Psoas muscle (tissue), 8 donors: ENCODE results near the gene UTRN. TPM values are rescaled to one million over a fixed set of nuclear protein-coding genes. Genes with fewer than 3 reads are reported as not detected.
A peak's percentile ranks its signal among the peaks of the same experiment; 100 is the strongest.

Experiments used
- ATAC-seq, 4 donors: fragments of 200-7000 bp; cut with Tn5 transposase; one replicate each; pipeline ENCODE4 v1.9.1; 2020; ENCODE audit warnings: moderate library complexity in 3 of 4, mild to moderate bottlenecking in 2 of 4
- DNase-seq, 2 donors: peaks; one replicate each; pipeline ENCODE4 v3.0.0-alpha.2; 2020
- H3K27ac ChIP-seq: fragments of 200-600 bp; one replicate; pipeline ENCODE4 v1.8.0; 2022
- H3K27me3 ChIP-seq, 3 donors: fragments of 200-600 bp in 1 of 3; one replicate each; pipeline versions ENCODE4 v1.6.1 to v1.8.0; 2013 to 2022; ENCODE audit warnings: low read length in 2 of 3, mild to moderate bottlenecking in 2 of 3, moderate library complexity in 1 of 3; ENCODE audit not compliant: insufficient read depth in 3 of 3
- H3K36me3 ChIP-seq, 2 donors: fragments of 200-600 bp in 1 of 2; one replicate each; pipeline versions ENCODE4 v1.6.1 to v1.8.0; 2013 to 2022; ENCODE audit warnings: low read depth in 1 of 2, mild to moderate bottlenecking in 1 of 2, moderate library complexity in 1 of 2; ENCODE audit not compliant: insufficient read depth in 1 of 2
- H3K4me1 ChIP-seq: fragments of 200-600 bp; one replicate; pipeline ENCODE4 v1.8.0; 2022
- H3K4me3 ChIP-seq: fragments of 200-600 bp; one replicate; pipeline ENCODE4 v1.8.0; 2022; ENCODE audit warnings: mild to moderate bottlenecking
- H3K9me3 ChIP-seq: fragments of 200-600 bp; one replicate; pipeline ENCODE4 v1.8.0; 2022
- WGBS, 3 donors: extraction: QIAGEN DNeasy Blood & Tissue Kit; methylation state at CpG; one replicate each; pipeline versions ENCODE4 v1.1.6 to v1.1.7; 2013; 5-methylcytosine and 5-hydroxymethylcytosine counted together
- intact Hi-C, 2 donors: fragments of 100-400 bp; cut with DNase I; formaldehyde crosslinking; loops; one replicate each; pipeline versions ENCODE4 v1.11.0 to v1.14.2; 2022
- polyA plus RNA-seq, 3 donors: library from polyadenylated mRNA; stranded (reverse); fragments of 200-250 nt; gene quantifications; one replicate each; pipeline ENCODE4 v1.2.3, GENCODE V29; 2013
- total RNA-seq, 4 donors: library from RNA; stranded (reverse); fragmentation: NEBNext Ultra II Directional in 2 of 4; extraction: Animal tissue kit (Norgen Biotek cat#: 25700) in 2 of 4; gene quantifications; one replicate each; pipeline versions ENCODE4 v1.2.1 to v1.2.4, GENCODE V29; 2021 to 2023
- TF ChIP-seq, protein P1 (sequence below): fragments of 200-600 bp; IDR thresholded peaks from one replicate; pipeline ENCODE4 v1.8.0; 2022; ENCODE audit warnings: antibody characterized with exemption
- donor health status: healthy with polysubstance abuse.
- donor health status: DM: no; HTN: no; CAD: no; lungs with moderate emphysema.
- donor health status: Bipolar disorder and iron deficiency.
- donor health status: healthy.
- donor health status: DM: yes; HTN: yes; CAD: no.
- donor health status: DM: no; HTN: no; CAD: no.
- donor health status: DM: no; HTN: no; CAD: no.
- donor health status: DM: yes; HTN: yes; CAD: no.

Gene UTRN
- total and polyA plus RNA-seq, 7 donors, result 6.0 to 64.9 (median 29.1) TPM

DNA sequence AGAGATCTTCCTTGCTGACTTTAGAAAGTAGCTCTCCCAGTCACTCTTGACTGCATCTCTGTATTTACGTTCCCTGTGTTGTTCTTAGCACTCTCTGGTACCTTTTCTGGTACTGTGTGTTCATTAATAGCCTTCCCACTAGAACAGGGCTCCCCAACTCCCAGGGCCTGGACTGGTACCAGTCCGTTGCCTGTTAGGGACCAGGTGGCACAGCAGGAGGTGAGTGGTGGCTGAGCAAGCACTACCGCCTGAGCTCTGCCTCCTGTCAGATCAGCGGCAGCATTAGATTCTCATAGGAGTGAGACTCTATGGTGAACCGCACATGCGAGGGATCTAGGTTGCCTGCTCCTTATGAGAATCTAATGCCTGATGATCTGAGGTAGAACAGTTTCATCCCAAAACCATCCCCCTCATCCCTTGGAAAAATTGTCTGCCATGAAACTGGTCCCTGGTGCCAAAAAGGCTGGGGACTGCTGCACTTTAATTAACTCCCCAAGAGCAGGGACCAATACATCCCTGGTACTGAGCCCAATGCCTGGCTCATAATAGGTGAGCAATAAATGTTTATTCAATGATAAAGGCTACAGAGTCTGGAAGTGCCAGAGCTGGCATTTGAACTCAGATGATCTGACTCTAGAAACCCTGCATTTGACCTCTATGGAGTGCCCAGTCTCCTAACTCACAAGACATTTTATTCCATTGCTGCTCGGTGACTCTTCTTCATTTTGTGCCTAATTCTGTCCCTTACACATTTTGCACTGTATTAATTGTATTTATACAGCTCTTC, 11.0 kb downstream of the UTRN start:
- ATAC-seq (no peak), DNase-seq (no peak)
- H3K27ac ChIP-seq, result peak overlapping the region; percentile 70
- no peaks in the 10 kb centered on the region for H3K27me3 ChIP-seq
- peaks cover 4 to 19% of the 10 kb centered on the region in 2 donors for H3K36me3 ChIP-seq
- H3K4me1 ChIP-seq, result peaks cover 40% of the 10 kb centered on the region
- no peak overlapping the region for H3K4me3 ChIP-seq
- intact Hi-C loops, result no loop called here
- no peaks in the 10 kb centered on the region for H3K9me3 ChIP-seq
- WGBS, 3 donors, result 95 to 97% (median 97%) methylated on average over 7 of the region's 7 CpGs
- TF ChIP-seq, protein P1, sequence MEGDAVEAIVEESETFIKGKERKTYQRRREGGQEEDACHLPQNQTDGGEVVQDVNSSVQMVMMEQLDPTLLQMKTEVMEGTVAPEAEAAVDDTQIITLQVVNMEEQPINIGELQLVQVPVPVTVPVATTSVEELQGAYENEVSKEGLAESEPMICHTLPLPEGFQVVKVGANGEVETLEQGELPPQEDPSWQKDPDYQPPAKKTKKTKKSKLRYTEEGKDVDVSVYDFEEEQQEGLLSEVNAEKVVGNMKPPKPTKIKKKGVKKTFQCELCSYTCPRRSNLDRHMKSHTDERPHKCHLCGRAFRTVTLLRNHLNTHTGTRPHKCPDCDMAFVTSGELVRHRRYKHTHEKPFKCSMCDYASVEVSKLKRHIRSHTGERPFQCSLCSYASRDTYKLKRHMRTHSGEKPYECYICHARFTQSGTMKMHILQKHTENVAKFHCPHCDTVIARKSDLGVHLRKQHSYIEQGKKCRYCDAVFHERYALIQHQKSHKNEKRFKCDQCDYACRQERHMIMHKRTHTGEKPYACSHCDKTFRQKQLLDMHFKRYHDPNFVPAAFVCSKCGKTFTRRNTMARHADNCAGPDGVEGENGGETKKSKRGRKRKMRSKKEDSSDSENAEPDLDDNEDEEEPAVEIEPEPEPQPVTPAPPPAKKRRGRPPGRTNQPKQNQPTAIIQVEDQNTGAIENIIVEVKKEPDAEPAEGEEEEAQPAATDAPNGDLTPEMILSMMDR, result no peak

DNA sequence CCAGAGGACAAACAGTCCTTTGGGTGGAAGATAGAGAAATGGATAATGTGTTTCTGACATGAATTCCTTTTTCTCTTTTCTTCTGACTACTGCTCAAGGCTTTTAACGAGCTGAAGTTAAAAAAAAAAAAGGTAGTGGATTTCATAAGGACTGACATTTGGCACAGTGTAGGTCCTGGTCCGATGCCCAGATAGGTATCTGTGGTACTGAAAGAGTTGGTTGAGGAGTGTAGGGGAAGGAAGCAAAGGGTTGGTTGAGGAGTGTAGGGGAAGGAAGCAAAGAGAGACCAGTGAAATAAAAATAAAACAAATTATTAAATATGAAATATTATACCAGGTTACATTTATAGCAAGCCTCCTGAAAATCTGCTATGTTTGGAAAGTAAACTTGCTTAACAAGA, 11.8 kb downstream of the UTRN start:
- Histone ChIP-seq H3K27ac (peak overlapping the region; percentile 70), H3K4me3 (peak overlapping the region; percentile 24), H3K27me3 (no peaks in the 10 kb centered on the region), H3K4me1 (peaks cover 40% of the 10 kb centered on the region), H3K9me3 (no peaks in the 10 kb centered on the region), H3K36me3 (peaks cover 4 to 17% of the 10 kb centered on the region in 2 donors)
- peak; percentile 72 to 78 (median 75) for ATAC-seq
- WGBS, 3 donors, result 10 to 17% (median 14%) methylated on average over 2 of the region's 2 CpGs
- TF ChIP-seq, protein P1, result no peak
- intact Hi-C loops, result no loop called here
- DNase-seq, result peak; percentile 23 to 61

DNA sequence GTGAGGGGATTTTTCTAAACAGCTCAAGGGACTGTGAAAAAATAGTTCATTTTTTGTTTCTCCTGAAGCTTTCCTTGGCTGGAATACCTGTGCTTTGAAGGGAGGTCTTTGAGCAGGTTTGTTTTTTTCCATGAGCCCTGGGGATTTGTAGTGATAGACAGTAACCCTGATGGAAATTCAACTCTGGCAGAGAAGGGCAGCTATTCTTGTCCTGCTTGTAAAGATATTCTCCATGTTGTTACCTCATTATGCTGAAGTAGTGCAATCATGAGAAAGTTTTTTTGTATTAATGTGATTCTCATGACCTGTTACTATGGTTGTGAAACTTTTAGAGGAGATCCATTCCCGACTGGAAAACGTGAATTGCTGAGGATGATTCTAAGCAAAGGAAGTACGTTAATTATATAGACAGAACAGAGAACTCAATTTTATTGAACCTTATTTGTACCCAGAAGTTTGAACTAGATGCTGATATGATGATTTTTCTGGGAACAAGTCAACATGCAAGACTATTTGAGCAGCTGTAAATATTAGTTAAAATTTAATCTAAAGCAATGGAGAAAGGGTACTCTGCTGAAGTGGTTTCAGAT, 12.5 kb downstream of the UTRN start:
- DNase-seq, result no peak
- peak overlapping the region; percentile 70 for H3K27ac ChIP-seq

DNA sequence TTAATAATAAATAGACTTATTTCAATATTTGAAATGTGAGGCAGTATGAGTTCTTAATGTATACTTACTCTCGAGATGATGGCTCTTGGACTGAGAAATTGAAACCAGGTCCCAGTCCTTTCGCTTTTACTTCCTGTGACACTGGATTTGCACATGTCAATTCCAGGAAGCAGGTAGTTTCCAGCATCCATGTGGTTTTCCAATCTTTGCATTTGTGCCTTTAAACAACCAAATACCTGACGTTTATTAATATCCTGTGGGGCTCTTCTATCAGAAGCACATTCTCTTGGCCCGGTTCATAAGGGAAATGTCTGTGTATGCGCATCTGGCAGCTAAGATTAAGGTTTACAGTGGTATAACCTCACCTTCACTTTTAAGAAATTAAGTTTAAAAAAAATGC, 13.1 kb downstream of the UTRN start:
- no peak overlapping the region for H3K4me3 ChIP-seq
- peaks cover 0 to 10% of the 10 kb centered on the region in 2 donors for H3K36me3 ChIP-seq
- peaks cover 36% of the 10 kb centered on the region for H3K4me1 ChIP-seq
- WGBS, 3 donors, result 61 to 70% (median 68%) methylated on average over 5 of the region's 5 CpGs
- H3K9me3 ChIP-seq, result no peaks in the 10 kb centered on the region
- intact Hi-C loops, result no loop called here
- ATAC-seq, result no peak
- TF ChIP-seq, protein P1, result no peak
- DNase-seq, result no peak
- H3K27me3 ChIP-seq, result no peaks in the 10 kb centered on the region
- peak overlapping the region; percentile 70 for H3K27ac ChIP-seq

More for the DNA sequence above, 12.5 kb downstream of the UTRN start:
- WGBS, 3 donors, result 37 to 56% (median 41%) methylated on average over 3 of the region's 3 CpGs
- TF ChIP-seq, protein P1, result no peak
- peak in 3 of 4 donors; percentile 64 to 77 (median 77) for ATAC-seq
- Histone ChIP-seq H3K9me3 (no peaks in the 10 kb centered on the region), H3K27me3 (no peaks in the 10 kb centered on the region), H3K36me3 (peaks cover 0 to 10% of the 10 kb centered on the region in 2 donors), H3K4me3 (peak overlapping the region; percentile 24), H3K4me1 (peaks cover 39% of the 10 kb centered on the region)
- intact Hi-C loops, result no loop called here
